HCT116 (cell line): ENCODE data around the gene CAGE1. TPM values are rescaled to one million over a fixed set of nuclear protein-coding genes. Genes with fewer than 3 reads are reported as not detected.

Source experiments
- ATAC-seq: fragments of 200-7000 bp; cut with Tn5 transposase; 2 replicates; pipeline ENCODE4 v1.9.1; 2020; ENCODE audit warnings: mild to moderate bottlenecking, moderate library complexity
- BruUV-seq: library from RNA; stranded (reverse); fragments of 400-500 nt; replicated peaks from 2 replicates; lab custom pipeline; 2021; lab: Mats Ljungman, UMichigan
- CTCF ChIA-PET: fragments of 300-600 bp; sonication (Branson Sonifier 250); formaldehyde crosslinking; loops from one replicate; lab custom pipeline; 2021; ENCODE audit warnings: antibody characterized with exemption; lab: Charles Lee
- POLR2A ChIA-PET: fragments of 300-600, 350-600 bp; sonication (Branson Sonifier 250); formaldehyde crosslinking; loops from one replicate; lab custom pipeline; 2021; ENCODE audit warnings: antibody characterized with exemption; lab: Charles Lee
- RAD21 ChIA-PET, 2 experiments: fragments of 300-600 bp; sonication (Branson Sonifier 250); formaldehyde crosslinking; loops; one replicate each; lab custom pipeline; 2023; ENCODE audit warnings: low total read pairs in 2 of 2; ENCODE audit not compliant: uncharacterized antibody in 2 of 2, unreplicated experiment in 2 of 2, low non-redundant PET in 1 of 2; lab: Charles Lee
- DNase-seq: peaks from one replicate; pipeline ENCODE4 v3.0.0-alpha.2; 2010; ENCODE audit warnings: low read depth, low spot score
- H2AFZ ChIP-seq: fragments of 200-600 bp; shearing (Covaris generic), sonication (generic); 2 replicates; pipeline ENCODE4 v1.6.1; 2017; ENCODE audit warnings: low read depth, mixed run types, mixed read lengths, antibody characterized with exemption, low read length; ENCODE audit not compliant: poor library complexity, severe bottlenecking
- H3K27ac ChIP-seq: 2 replicates; pipeline ENCODE4 v1.5.1; 2012; ENCODE audit warnings: low read depth, low read length
- H3K27me3 ChIP-seq: fragments of 200-600 bp; sonication (generic); 2 replicates; pipeline ENCODE4 v1.6.1; 2016; ENCODE audit warnings: mixed run types, low read length, mixed read lengths; ENCODE audit not compliant: insufficient read depth
- H3K36me3 ChIP-seq, 2 experiments: fragments of 200-500 bp in 1 of 2; fragments of 200-600 bp in 1 of 2; sonication (Bioruptor generic) in 1 of 2; sonication (generic) in 1 of 2; 2 replicates each; pipeline versions ENCODE4 v1.5.1 to v1.6.1; 2014 to 2016; ENCODE audit warnings: low read length in 2 of 2, inconsistent platforms in 1 of 2, mixed read lengths in 1 of 2, mixed run types in 1 of 2; ENCODE audit not compliant: insufficient read depth in 2 of 2, control insufficient read depth in 1 of 2
- H3K4me1 ChIP-seq, 2 experiments: fragments of 200-600 bp in 1 of 2; sonication (generic) in 1 of 2; 2 replicates each; pipeline versions ENCODE4 v1.5.1 to v1.6.1; 2012 to 2017; ENCODE audit warnings: low read length in 2 of 2, inconsistent platforms in 1 of 2, mild to moderate bottlenecking in 1 of 2, mixed read lengths in 1 of 2, mixed run types in 1 of 2, moderate library complexity in 1 of 2; ENCODE audit not compliant: insufficient read depth in 2 of 2, control insufficient read depth in 1 of 2
- H3K4me2 ChIP-seq: fragments of 200-600 bp; sonication (generic); 2 replicates; pipeline ENCODE4 v1.6.1; 2017; ENCODE audit warnings: mixed run types, low read length, mixed read lengths
- H3K4me3 ChIP-seq, 2 experiments: fragments of 200-600 bp in 1 of 2; sonication (generic) in 1 of 2; replicated peaks in 1 of 2; 2 replicates each; pipeline ENCODE4 v1.5.1; 2011 to 2016; ENCODE audit warnings: low read length in 2 of 2, control low read depth in 1 of 2, low read depth in 1 of 2, mild to moderate bottlenecking in 1 of 2, mixed read lengths in 1 of 2, mixed run types in 1 of 2
- H3K79me2 ChIP-seq: fragments of 200-600 bp; sonication (generic); 2 replicates; pipeline ENCODE4 v1.6.1; 2017; ENCODE audit warnings: mild to moderate bottlenecking, mixed run types, low read length, moderate library complexity, mixed read lengths; ENCODE audit not compliant: insufficient read depth
- H3K9ac ChIP-seq: fragments of 200-600 bp; sonication (generic); 2 replicates; pipeline ENCODE4 v1.6.1; 2016; ENCODE audit warnings: low read length, mixed read lengths
- H3K9me2 ChIP-seq: fragments of 200-600 bp; sonication (generic), shearing (Covaris generic); 2 replicates; pipeline ENCODE4 v1.6.1; 2017; ENCODE audit warnings: mixed run types, mild to moderate bottlenecking, moderate library complexity; ENCODE audit not compliant: insufficient read depth
- H3K9me3 ChIP-seq, 2 experiments: fragments of 200-500 bp in 1 of 2; fragments of 200-600 bp in 1 of 2; sonication (Bioruptor generic) in 1 of 2; sonication (generic) in 1 of 2; 2 replicates each; pipeline ENCODE4 v1.6.1; 2014 to 2017; ENCODE audit warnings: low read length in 2 of 2, mixed read lengths in 2 of 2, inconsistent platforms in 1 of 2, low read depth in 1 of 2, mild to moderate bottlenecking in 1 of 2, mixed run types in 1 of 2, moderate library complexity in 1 of 2; ENCODE audit not compliant: control insufficient read depth in 1 of 2, insufficient read depth in 1 of 2
- H4K20me1 ChIP-seq: fragments of 200-600 bp; sonication (generic), shearing (Covaris generic); 2 replicates; pipeline ENCODE4 v1.6.1; 2017; ENCODE audit warnings: mixed run types, mild to moderate bottlenecking, moderate library complexity; ENCODE audit not compliant: insufficient read depth
- ATF3 ChIP-seq: IDR thresholded peaks from 2 replicates; pipeline ENCODE4 v1.6.1; 2012
- CBX3 ChIP-seq: IDR thresholded peaks from 2 replicates; pipeline ENCODE4 v1.6.1; 2012; ENCODE audit warnings: low read depth
- CTCF ChIP-seq, 3 experiments: fragments of 200-600 bp in 1 of 3; sonication (generic) in 1 of 3; IDR thresholded peaks in 2 of 3; conservative IDR thresholded peaks in 1 of 3; 2 replicates each; pipeline ENCODE4 v1.5.1; 2012 to 2017; ENCODE audit warnings: low read depth in 2 of 3, low read length in 2 of 3, antibody characterized with exemption in 1 of 3, borderline replicate concordance in 1 of 3, control low read depth in 1 of 3, mild to moderate bottlenecking in 1 of 3, mixed read lengths in 1 of 3, mixed run types in 1 of 3, moderate library complexity in 1 of 3; ENCODE audit not compliant: insufficient read depth in 1 of 3
- EGR1 ChIP-seq: IDR thresholded peaks from 2 replicates; pipeline ENCODE4 v1.6.1; 2012; ENCODE audit warnings: low read depth
- ELF1 ChIP-seq: IDR thresholded peaks from 2 replicates; pipeline ENCODE4 v1.6.1; 2012; ENCODE audit warnings: low read depth, borderline replicate concordance
- EZH2 ChIP-seq: fragments of 200-600 bp; sonication (generic); IDR thresholded peaks from 2 replicates; pipeline ENCODE4 v1.6.1; 2017; ENCODE audit warnings: antibody characterized with exemption, mixed run types
- EZH2phosphoT487 ChIP-seq: fragments of 200-600 bp; IDR thresholded peaks from 2 replicates; pipeline ENCODE4 v1.6.1; 2018; ENCODE audit warnings: antibody characterized with exemption, borderline replicate concordance
- FOSL1 ChIP-seq: IDR thresholded peaks from 2 replicates; pipeline ENCODE4 v1.6.1; 2012; ENCODE audit warnings: low read depth
- JUND ChIP-seq: IDR thresholded peaks from 2 replicates; pipeline ENCODE4 v1.6.1; 2012
- MAX ChIP-seq: IDR thresholded peaks from 2 replicates; pipeline ENCODE4 v1.6.1; 2012
- POLR2A ChIP-seq: IDR thresholded peaks from 2 replicates; pipeline ENCODE4 v1.7.0; 2011; ENCODE audit warnings: borderline replicate concordance; ENCODE audit not compliant: insufficient read depth, insufficient read length; ENCODE audit errors: extremely low read depth
- POLR2AphosphoS5 ChIP-seq: IDR thresholded peaks from 2 replicates; pipeline ENCODE4 v1.6.1; 2011; ENCODE audit warnings: mild to moderate bottlenecking, low read depth, low read length, moderate library complexity
- RAD21 ChIP-seq: IDR thresholded peaks from 2 replicates; pipeline ENCODE4 v1.6.1; 2012; ENCODE audit warnings: low read depth, mild to moderate bottlenecking
- REST ChIP-seq: IDR thresholded peaks from 2 replicates; pipeline ENCODE4 v1.6.1; 2012; ENCODE audit warnings: low read depth
- SIN3A ChIP-seq: IDR thresholded peaks from 2 replicates; pipeline ENCODE4 v1.6.1; 2012; ENCODE audit warnings: low read depth
- SP1 ChIP-seq: IDR thresholded peaks from 2 replicates; pipeline ENCODE4 v1.6.1; 2012; ENCODE audit warnings: low read depth
- SRF ChIP-seq: IDR thresholded peaks from 2 replicates; pipeline ENCODE4 v1.6.1; 2012; ENCODE audit warnings: low read depth
- YY1 ChIP-seq: IDR thresholded peaks from 2 replicates; pipeline ENCODE4 v1.6.1; 2011; ENCODE audit warnings: low read length, low read depth, moderate library complexity, mild to moderate bottlenecking; ENCODE audit not compliant: insufficient replicate concordance; ENCODE audit errors: extremely low read depth
- ZBTB33 ChIP-seq: IDR thresholded peaks from 2 replicates; pipeline ENCODE4 v1.6.1; 2011; ENCODE audit warnings: mild to moderate bottlenecking, low read length, moderate library complexity; ENCODE audit not compliant: insufficient replicate concordance; ENCODE audit errors: extremely low read depth
- ZFX ChIP-seq: fragments of 450-650 bp; IDR thresholded peaks from 2 replicates; pipeline ENCODE4 v1.6.1; 2017
- intact Hi-C: fragments of 100-400 bp; cut with micrococcal nuclease; formaldehyde crosslinking; loops from 2 replicates; pipeline ENCODE4 v1.10.0; 2022
- total RNA-seq: library from RNA; stranded (reverse); gene quantifications from one replicate; pipeline ENCODE4 v1.2.1, GENCODE V29; 2021; ENCODE audit not compliant: unreplicated experiment

The CAGE1 gene
- total RNA-seq, 1 experiment from 2014 or later, result 0.20 TPM

- no peaks in the 10 kb centered on the region for H3K4me1 ChIP-seq
- RAD21 ChIA-PET, result no interaction called here
- no peak for DNase-seq
- H4K20me1 ChIP-seq, result no peaks in the 10 kb centered on the region
- H3K9ac ChIP-seq, result no peak overlapping the region
- H3K79me2 ChIP-seq, result no peaks in the 10 kb centered on the region
- H3K9me3 ChIP-seq, result no peaks in the 10 kb centered on the region
- H3K9me2 ChIP-seq, result no peaks in the 10 kb centered on the region
- no peak overlapping the region for H3K27ac ChIP-seq
- no peak for ATAC-seq
- H3K4me3 ChIP-seq, result no peak overlapping the region
- intact Hi-C loops, result no loop called here
- POLR2A ChIA-PET, result no interaction called here
- BruUV-seq, result no TSS peak
- no peak overlapping the region for H2AFZ ChIP-seq
- no peaks in the 10 kb centered on the region for H3K27me3 ChIP-seq
- no peaks in the 10 kb centered on the region for H3K36me3 ChIP-seq
- H3K4me2 ChIP-seq, result no peak overlapping the region
- no peak for TF ChIP-seq CBX3
- TF ChIP-seq POLR2AphosphoS5, result no peak
- TF ChIP-seq REST, result no peak
- TF ChIP-seq YY1, result no peak
- no peak for TF ChIP-seq EZH2
- no peak for TF ChIP-seq FOSL1
- TF ChIP-seq SP1, result no peak
- no peak for TF ChIP-seq ZBTB33
- TF ChIP-seq RAD21, result no peak
- no peak for TF ChIP-seq ELF1
- no peak for TF ChIP-seq CTCF (IDR thresholded peaks at IDR 0.05 in 2 of 3, conservative IDR thresholded peaks at IDR 0.05 in 1 of 3; ENCODE audit: borderline replicate concordance in 1 of 3, insufficient read depth in 1 of 3, low read depth in 2 of 3, low read length in 2 of 3)
- no peak for TF ChIP-seq EZH2phosphoT487
- no peak for TF ChIP-seq POLR2A
- TF ChIP-seq SIN3A, result no peak
- no peak for TF ChIP-seq JUND
- no peak for TF ChIP-seq MAX
- TF ChIP-seq EGR1, result no peak
- TF ChIP-seq ZFX, result no peak
- TF ChIP-seq SRF, result no peak
- no peak for TF ChIP-seq ATF3
- CTCF ChIA-PET, result no interaction called here
Observed at GRCh38 chr6:7377961-7378360, 11.6 kb downstream of the CAGE1 start.
